K562 (cell line): ENCODE data around the gene ARHGEF10L. TPM values are rescaled to one million over a fixed set of nuclear protein-coding genes. Genes with fewer than 3 reads are reported as not detected.

Source experiments
- ATAC-seq: fragments of 200-7000 bp; cut with Tn5 transposase; 3 replicates; pipeline ENCODE4 v1.9.1; 2020; ENCODE audit warnings: moderate library complexity
- BruUV-seq: library from RNA; stranded (reverse); fragments of 400-500 nt; replicated peaks from 2 replicates; lab custom pipeline; 2021; lab: Mats Ljungman, UMichigan
- CTCF ChIA-PET: fragments of 300-600 bp; formaldehyde crosslinking; extraction: SDS; loops from one replicate; lab custom pipeline; 2021; ENCODE audit warnings: low intra/inter-chr PET ratio; lab: Yijun Ruan, JAX
- POLR2A ChIA-PET: fragments of 300-600, 350-650 bp; sonication (Branson Sonifier 250); formaldehyde crosslinking; extraction: SDS; loops from one replicate; lab custom pipeline; 2021; ENCODE audit warnings: antibody characterized with exemption, inconsistent platforms; lab: Yijun Ruan, JAX
- DNase-seq, 4 experiments: peaks; one replicate each; pipeline versions ENCODE4 v3.0.0 to v3.0.0-alpha.2; 2011 to 2018; ENCODE audit warnings: low spot score in 3 of 4, mixed read lengths in 3 of 4; ENCODE audit errors: extremely low read depth in 1 of 4
- FAIRE-seq: peaks from 2 replicates; lab custom pipeline; 2011; peaks lifted over from hg19 to GRCh38; lab: Jason Lieb, UNC
- H2AFZ ChIP-seq: 2 replicates; pipeline ENCODE4 v1.6.0; 2011; ENCODE audit warnings: low read depth, low read length, control low read depth, inconsistent platforms
- H3K27ac ChIP-seq: fragments of 200-600 bp; 3 replicates; pipeline ENCODE4 v1.8.0; 2011; ENCODE audit warnings: low read depth, mild to moderate bottlenecking, control low read depth, inconsistent platforms, low read length, moderate library complexity, mixed read lengths; ENCODE audit errors: extremely low read depth
- H3K27me3 ChIP-seq, 2 experiments: fragments of 300-600 bp in 1 of 2; 2 replicates in 1 of 2; 3 replicates in 1 of 2; pipeline versions ENCODE4 v1.6.0 to v1.8.0; 2011; ENCODE audit warnings: inconsistent platforms in 2 of 2, low read length in 2 of 2, mild to moderate bottlenecking in 1 of 2, mixed read lengths in 1 of 2, moderate library complexity in 1 of 2; ENCODE audit not compliant: control insufficient read depth in 2 of 2, insufficient read depth in 2 of 2
- H3K36me3 ChIP-seq: fragments of 300-600 bp; 3 replicates; pipeline ENCODE4 v1.8.0; 2011; ENCODE audit warnings: mild to moderate bottlenecking, low read length, inconsistent platforms; ENCODE audit not compliant: control insufficient read depth, insufficient read depth
- H3K4me1 ChIP-seq, 2 experiments: fragments of 200-600 bp in 1 of 2; replicated peaks in 1 of 2; 2 replicates in 1 of 2; 3 replicates in 1 of 2; pipeline versions ENCODE4 v1.5.1 to v1.8.0; 2011; ENCODE audit warnings: inconsistent platforms in 2 of 2, low read length in 2 of 2, mild to moderate bottlenecking in 1 of 2, mixed read lengths in 1 of 2, moderate library complexity in 1 of 2; ENCODE audit not compliant: control insufficient read depth in 2 of 2, insufficient read depth in 2 of 2
- H3K4me2 ChIP-seq: 2 replicates; pipeline ENCODE4 v1.6.1; 2011; ENCODE audit warnings: low read length, control low read depth, inconsistent platforms, mixed read lengths; ENCODE audit not compliant: insufficient read depth
- H3K4me3 ChIP-seq: fragments of 200-600 bp; sonication (generic), shearing (Covaris generic); 2 replicates; pipeline ENCODE4 v1.5.1; 2016; ENCODE audit warnings: control low read depth, inconsistent platforms
- H3K79me2 ChIP-seq: fragments of 200-600 bp; 3 replicates; pipeline ENCODE4 v1.8.0; 2011; ENCODE audit warnings: low read length, inconsistent platforms; ENCODE audit not compliant: control insufficient read depth, insufficient read depth
- H3K9ac ChIP-seq, 2 experiments: 2 replicates each; pipeline versions ENCODE4 v1.6.0 to v1.6.1; 2011; ENCODE audit warnings: low read depth in 2 of 2, low read length in 2 of 2, control low read depth in 1 of 2, inconsistent platforms in 1 of 2, mild to moderate bottlenecking in 1 of 2, mixed read lengths in 1 of 2; ENCODE audit not compliant: insufficient read depth in 1 of 2
- H3K9me1 ChIP-seq: one replicate; pipeline ENCODE4 v1.6.0; 2011; ENCODE audit warnings: inconsistent platforms, mild to moderate bottlenecking, low read length, moderate library complexity; ENCODE audit not compliant: control insufficient read depth, insufficient read depth
- H3K9me3 ChIP-seq: replicated peaks from 2 replicates; pipeline ENCODE4 v1.5.1; 2011; ENCODE audit warnings: low read depth, low read length, inconsistent platforms; ENCODE audit not compliant: control insufficient read depth, insufficient read depth
- H4K20me1 ChIP-seq: replicated peaks from 2 replicates; pipeline ENCODE4 v1.6.1; 2011; ENCODE audit warnings: low read length, inconsistent platforms, mixed read lengths; ENCODE audit not compliant: control insufficient read depth, insufficient read depth
- BRF1 ChIP-seq: IDR thresholded peaks from 3 replicates; pipeline ENCODE4 v1.6.1; 2011; ENCODE audit warnings: borderline replicate concordance, mild to moderate bottlenecking; ENCODE audit not compliant: insufficient read length; ENCODE audit errors: extremely low read depth
- CBFA2T3 ChIP-seq: fragments of 450-650 bp; IDR thresholded peaks from 2 replicates; pipeline ENCODE4 v1.6.1; 2017
- FOSL1 ChIP-seq: fragments of 200-800 bp; sonication (Bioruptor generic); conservative IDR thresholded peaks from 2 replicates; pipeline ENCODE4 v1.6.1; 2016; ENCODE audit warnings: missing genetic modification characterization, missing compliant biosample characterization
- PHB2 ChIP-seq: fragments of 450-650 bp; IDR thresholded peaks from 2 replicates; pipeline ENCODE4 v1.6.1; 2017; ENCODE audit warnings: low read depth
- PHTF2 ChIP-seq: fragments of 250-450 bp; sonication (Bioruptor Pico); IDR thresholded peaks from 2 replicates; pipeline ENCODE4 v1.5.0; 2021; ENCODE audit warnings: mild to moderate bottlenecking
- POLR2AphosphoS5 ChIP-seq: IDR thresholded peaks from 2 replicates; pipeline ENCODE4 v1.6.1; 2011; ENCODE audit warnings: mild to moderate bottlenecking, low read depth, low read length, moderate library complexity; ENCODE audit not compliant: control insufficient read depth, insufficient read depth
- RBM25 ChIP-seq: fragments of 200-400 bp; formaldehyde crosslinking; IDR thresholded peaks from 2 replicates; pipeline ENCODE4 v1.6.1; 2018; ENCODE audit warnings: low read length, low read depth, moderate library complexity; ENCODE audit not compliant: severe bottlenecking
- ZNF431 ChIP-seq: sonication (generic); formaldehyde crosslinking; IDR thresholded peaks from 2 replicates; pipeline ENCODE4 v1.8.0; 2022; ENCODE audit warnings: mild to moderate bottlenecking, missing genetic modification reagents
- ZNF551 ChIP-seq: fragments of 250-450 bp; sonication (Bioruptor Pico); IDR thresholded peaks from 2 replicates; pipeline ENCODE4 v1.5.0; 2021; ENCODE audit warnings: mild to moderate bottlenecking, moderate library complexity
- WGBS: fragments of 100-300 bp; shearing (Covaris generic); methylation state at CpG from one replicate; pipeline ENCODE4 v1.1.6; 2016; ENCODE audit warnings: low coverage, mixed read lengths; ENCODE audit not compliant: insufficient coverage; ENCODE audit errors: missing lambda C conversion rate; 5-methylcytosine and 5-hydroxymethylcytosine counted together
- in situ Hi-C: fragments of 300-500 bp; cut with MboI; formaldehyde crosslinking; loops from 4 replicates; pipeline ENCODE4 v1.15.0; 2018; ENCODE audit warnings: inconsistent platforms, mixed read lengths
- intact Hi-C: fragments of 100-400 bp; cut with micrococcal nuclease; formaldehyde crosslinking; loops from 2 replicates; pipeline ENCODE4 v1.14.2; 2022
- polyA plus RNA-seq, 8 experiments: library from polyadenylated mRNA; depleted of rRNA in 4 of 8; stranded (reverse) in 5 of 8; unstranded in 3 of 8; fragments of >200 nt; fragmentation: Nextera tagmentation in 2 of 8; fragmentation: Illumina TruSeq in 1 of 8; extraction: Ambion mirVana in 2 of 8; extraction: Trizol in 1 of 8; gene quantifications; 2 replicates each; pipeline versions ENCODE4 v1.2.1 to v1.2.3, GENCODE V29; 2011 to 2014; ENCODE audit warnings: inconsistent platforms in 1 of 8, missing spikeins in 1 of 8
- total RNA-seq, 7 experiments: library from RNA; depleted of rRNA in 6 of 7; stranded (reverse); fragments of >200 nt in 6 of 7; fragmentation: Illumina TruSeq in 2 of 7; extraction: Trizol in 2 of 7; gene quantifications; 2 replicates each; pipeline versions ENCODE4 v1.2.1 to v1.2.3, GENCODE V29; 2011 to 2021; ENCODE audit warnings: low replicate concordance in 1 of 7
- TF ChIP-seq, protein P1 (sequence below), 2 experiments: fragments of 450-650 bp; IDR thresholded peaks; 2 replicates each; pipeline ENCODE4 v1.6.1; 2016; ENCODE audit warnings: mild to moderate bottlenecking in 2 of 2, borderline replicate concordance in 1 of 2, low read depth in 1 of 2, moderate library complexity in 1 of 2
- TF ChIP-seq, protein P2 (sequence below): sonication (generic); formaldehyde crosslinking; IDR thresholded peaks from 2 replicates; pipeline ENCODE4 v1.8.0; 2022; ENCODE audit warnings: mild to moderate bottlenecking, missing genetic modification reagents
- TF ChIP-seq, protein P3 (sequence below): fragments of 450-650 bp; IDR thresholded peaks from 2 replicates; pipeline ENCODE4 v1.6.1; 2017; ENCODE audit warnings: antibody characterized with exemption

Gene ARHGEF10L
- total and polyA plus RNA-seq, 9 of the 15 experiments (the other 6 are each of a cell fraction or from before 2014, with no cell fraction given), result 0.09 to 0.13 TPM; not detected in 7

DNA sequence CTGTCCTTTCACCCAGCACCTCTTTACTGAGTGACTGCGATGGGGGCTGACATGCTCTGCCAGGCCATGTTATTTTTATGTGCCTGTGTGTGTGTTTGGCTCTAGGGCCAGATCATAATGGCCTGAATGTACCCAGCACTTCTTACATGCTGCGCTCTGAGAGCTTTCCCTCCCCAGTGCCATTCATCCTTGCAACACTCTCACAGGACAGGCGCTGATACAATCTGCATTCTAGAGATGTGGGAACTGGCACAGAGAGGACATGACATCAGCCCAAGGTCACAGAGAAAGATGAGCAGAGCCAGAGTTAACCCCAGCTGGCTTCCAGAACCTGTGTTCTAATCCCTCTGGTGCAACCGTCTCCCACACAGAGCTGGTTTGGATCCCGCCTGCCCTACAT, 54.5 kb downstream of the ARHGEF10L start:
- in situ Hi-C loops, result no loop called here
- no peaks in the 10 kb centered on the region for H3K36me3 ChIP-seq
- FAIRE-seq (no peak), ATAC-seq (no peak), DNase-seq (no peak)
- peaks cover 0 to 5% of the 10 kb centered on the region in 2 experiments; a peak in 1 of 5 replicates for H3K4me1 ChIP-seq
- no peaks in the 10 kb centered on the region for H3K9me1 ChIP-seq
- no peak overlapping the region for H3K4me2 ChIP-seq
- 0% methylated on average over 5 of the region's 5 CpGs for WGBS
- H3K9ac ChIP-seq, result no peak overlapping the region
- no peak overlapping the region for H3K27ac ChIP-seq
- intact Hi-C loops, result no loop called here
- no peak overlapping the region for H3K4me3 ChIP-seq
- H3K79me2 ChIP-seq, result no peaks in the 10 kb centered on the region
- H3K9me3 ChIP-seq, result no peaks in the 10 kb centered on the region
- ChIA-PET POLR2A (interaction anchor here (0.6 to 1.1 kb wide), 3 partner anchors 18 to 309 kb away, joined by 3 to 5 read pairs (median 4); no protein-coding TSS in a partner anchor), CTCF (no interaction called here)
- peaks cover 26% of the 10 kb centered on the region for H4K20me1 ChIP-seq
- no peak overlapping the region for H2AFZ ChIP-seq
- H3K27me3 ChIP-seq, result peaks cover 30 to 83% of the 10 kb centered on the region in 2 experiments
- BruUV-seq, result no TSS peak
- no peak for TF ChIP-seq CBFA2T3
- no peak for TF ChIP-seq ZNF431
- TF ChIP-seq BRF1, result no peak
- no peak for TF ChIP-seq PHTF2
- TF ChIP-seq RBM25, result no peak
- TF ChIP-seq POLR2AphosphoS5, result no peak
- TF ChIP-seq ZNF551, result no peak
- TF ChIP-seq, protein P1, sequence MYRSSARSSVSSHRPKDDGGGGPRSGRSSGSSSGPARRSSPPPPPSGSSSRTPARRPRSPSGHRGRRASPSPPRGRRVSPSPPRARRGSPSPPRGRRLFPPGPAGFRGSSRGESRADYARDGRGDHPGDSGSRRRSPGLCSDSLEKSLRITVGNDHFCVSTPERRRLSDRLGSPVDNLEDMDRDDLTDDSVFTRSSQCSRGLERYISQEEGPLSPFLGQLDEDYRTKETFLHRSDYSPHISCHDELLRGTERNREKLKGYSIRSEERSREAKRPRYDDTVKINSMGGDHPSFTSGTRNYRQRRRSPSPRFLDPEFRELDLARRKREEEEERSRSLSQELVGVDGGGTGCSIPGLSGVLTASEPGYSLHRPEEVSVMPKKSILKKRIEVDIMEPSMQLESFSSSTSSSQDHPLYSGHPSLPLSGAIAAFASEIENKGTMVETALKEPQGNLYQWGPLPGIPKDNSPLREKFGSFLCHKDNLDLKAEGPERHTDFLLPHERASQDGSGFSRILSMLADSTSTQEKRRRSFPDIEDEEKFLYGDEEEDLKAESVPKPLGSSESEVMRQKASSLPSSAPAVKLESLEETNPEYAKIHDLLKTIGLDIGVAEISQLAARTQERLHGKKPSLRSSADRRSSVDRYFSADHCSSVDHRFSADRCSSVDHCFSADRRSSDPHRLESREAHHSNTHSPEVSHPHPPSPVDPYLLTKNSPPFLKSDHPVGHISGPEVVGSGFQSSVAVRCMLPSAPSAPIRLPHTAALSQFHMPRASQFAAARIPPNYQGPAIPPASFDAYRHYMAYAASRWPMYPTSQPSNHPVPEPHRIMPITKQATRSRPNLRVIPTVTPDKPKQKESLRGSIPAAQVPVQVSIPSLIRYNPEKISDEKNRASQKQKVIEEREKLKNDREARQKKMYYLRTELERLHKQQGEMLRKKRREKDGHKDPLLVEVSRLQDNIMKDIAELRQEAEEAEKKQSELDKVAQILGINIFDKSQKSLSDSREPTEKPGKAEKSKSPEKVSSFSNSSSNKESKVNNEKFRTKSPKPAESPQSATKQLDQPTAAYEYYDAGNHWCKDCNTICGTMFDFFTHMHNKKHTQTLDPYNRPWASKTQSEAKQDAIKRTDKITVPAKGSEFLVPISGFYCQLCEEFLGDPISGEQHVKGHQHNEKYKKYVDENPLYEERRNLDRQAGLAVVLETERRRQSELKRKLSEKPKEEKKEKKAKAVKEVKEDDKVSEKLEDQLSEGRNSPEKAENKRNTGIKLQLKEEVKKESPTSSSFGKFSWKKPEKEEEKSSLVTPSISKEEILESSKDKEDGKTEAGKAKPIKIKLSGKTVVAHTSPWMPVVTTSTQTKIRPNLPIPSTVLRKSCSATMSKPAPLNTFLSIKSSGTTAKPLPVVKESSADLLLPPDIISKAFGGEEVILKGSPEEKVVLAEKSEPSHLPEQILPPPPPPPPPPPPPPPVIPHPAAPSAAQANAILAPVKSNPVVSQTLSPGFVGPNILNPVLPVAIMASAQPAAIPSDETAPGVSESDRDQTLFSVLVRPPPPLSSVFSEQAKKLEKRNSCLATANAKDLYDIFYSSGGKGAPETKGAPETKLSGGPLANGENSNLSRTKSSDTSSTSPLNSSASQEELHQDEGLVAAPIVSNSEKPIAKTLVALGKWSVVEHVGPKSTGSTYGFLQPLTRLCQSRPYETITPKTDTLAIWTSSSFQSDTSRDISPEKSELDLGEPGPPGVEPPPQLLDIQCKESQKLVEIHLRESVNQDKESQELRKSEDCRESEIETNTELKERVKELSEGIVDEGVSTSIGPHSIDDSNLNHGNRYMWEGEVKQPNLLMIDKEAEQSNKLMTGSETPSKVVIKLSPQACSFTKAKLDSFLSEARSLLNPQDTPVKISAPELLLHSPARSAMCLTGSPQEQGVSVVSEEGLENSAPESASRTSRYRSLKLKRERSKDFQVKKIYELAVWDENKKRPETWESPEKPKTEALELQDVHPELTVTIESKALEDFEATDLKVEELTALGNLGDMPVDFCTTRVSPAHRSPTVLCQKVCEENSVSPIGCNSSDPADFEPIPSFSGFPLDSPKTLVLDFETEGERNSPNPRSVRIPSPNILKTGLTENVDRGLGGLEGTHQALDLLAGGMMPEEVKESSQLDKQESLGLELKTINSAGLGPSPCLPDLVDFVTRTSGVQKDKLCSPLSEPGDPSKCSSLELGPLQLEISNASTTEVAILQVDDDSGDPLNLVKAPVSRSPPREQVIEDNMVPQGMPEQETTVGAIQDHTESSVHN (IDR thresholded peaks at IDR 0.05; ENCODE audit: borderline replicate concordance in 1 of 2, low read depth in 1 of 2), result no peak
- TF ChIP-seq PHB2, result no peak
- TF ChIP-seq, protein P2, sequence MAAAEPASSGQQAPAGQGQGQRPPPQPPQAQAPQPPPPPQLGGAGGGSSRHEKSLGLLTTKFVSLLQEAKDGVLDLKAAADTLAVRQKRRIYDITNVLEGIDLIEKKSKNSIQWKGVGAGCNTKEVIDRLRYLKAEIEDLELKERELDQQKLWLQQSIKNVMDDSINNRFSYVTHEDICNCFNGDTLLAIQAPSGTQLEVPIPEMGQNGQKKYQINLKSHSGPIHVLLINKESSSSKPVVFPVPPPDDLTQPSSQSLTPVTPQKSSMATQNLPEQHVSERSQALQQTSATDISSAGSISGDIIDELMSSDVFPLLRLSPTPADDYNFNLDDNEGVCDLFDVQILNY, result no peak
- TF ChIP-seq FOSL1 (tag), result no peak
- TF ChIP-seq, protein P3, sequence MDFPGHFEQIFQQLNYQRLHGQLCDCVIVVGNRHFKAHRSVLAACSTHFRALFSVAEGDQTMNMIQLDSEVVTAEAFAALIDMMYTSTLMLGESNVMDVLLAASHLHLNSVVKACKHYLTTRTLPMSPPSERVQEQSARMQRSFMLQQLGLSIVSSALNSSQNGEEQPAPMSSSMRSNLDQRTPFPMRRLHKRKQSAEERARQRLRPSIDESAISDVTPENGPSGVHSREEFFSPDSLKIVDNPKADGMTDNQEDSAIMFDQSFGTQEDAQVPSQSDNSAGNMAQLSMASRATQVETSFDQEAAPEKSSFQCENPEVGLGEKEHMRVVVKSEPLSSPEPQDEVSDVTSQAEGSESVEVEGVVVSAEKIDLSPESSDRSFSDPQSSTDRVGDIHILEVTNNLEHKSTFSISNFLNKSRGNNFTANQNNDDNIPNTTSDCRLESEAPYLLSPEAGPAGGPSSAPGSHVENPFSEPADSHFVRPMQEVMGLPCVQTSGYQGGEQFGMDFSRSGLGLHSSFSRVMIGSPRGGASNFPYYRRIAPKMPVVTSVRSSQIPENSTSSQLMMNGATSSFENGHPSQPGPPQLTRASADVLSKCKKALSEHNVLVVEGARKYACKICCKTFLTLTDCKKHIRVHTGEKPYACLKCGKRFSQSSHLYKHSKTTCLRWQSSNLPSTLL, result no peak
